ENCODE measurements around the gene ABCA5.

DNA sequence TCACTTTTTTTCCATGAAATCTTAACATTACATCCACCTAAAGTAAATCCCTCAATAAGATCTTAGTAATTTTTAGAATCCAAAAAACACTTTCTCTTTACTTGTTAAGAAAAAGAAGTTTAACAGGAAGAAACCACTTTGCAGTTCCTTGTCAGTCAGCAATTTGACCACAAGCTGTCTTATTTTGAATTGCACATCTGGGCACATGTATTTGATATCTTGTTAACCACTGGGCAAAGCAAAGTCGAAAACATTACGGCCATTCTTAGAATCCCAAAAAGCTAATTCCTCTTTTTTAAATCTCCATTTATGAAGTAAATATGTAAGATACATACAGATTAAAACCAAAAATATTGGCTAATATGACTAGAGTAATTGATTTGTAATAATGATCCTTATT, 99.4 kb downstream of the ABCA5 start:
- TF ChIP-seq, protein P1, sequence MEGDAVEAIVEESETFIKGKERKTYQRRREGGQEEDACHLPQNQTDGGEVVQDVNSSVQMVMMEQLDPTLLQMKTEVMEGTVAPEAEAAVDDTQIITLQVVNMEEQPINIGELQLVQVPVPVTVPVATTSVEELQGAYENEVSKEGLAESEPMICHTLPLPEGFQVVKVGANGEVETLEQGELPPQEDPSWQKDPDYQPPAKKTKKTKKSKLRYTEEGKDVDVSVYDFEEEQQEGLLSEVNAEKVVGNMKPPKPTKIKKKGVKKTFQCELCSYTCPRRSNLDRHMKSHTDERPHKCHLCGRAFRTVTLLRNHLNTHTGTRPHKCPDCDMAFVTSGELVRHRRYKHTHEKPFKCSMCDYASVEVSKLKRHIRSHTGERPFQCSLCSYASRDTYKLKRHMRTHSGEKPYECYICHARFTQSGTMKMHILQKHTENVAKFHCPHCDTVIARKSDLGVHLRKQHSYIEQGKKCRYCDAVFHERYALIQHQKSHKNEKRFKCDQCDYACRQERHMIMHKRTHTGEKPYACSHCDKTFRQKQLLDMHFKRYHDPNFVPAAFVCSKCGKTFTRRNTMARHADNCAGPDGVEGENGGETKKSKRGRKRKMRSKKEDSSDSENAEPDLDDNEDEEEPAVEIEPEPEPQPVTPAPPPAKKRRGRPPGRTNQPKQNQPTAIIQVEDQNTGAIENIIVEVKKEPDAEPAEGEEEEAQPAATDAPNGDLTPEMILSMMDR (IDR thresholded peaks at IDR 0.05), result no peak
- TF ChIP-seq POLR2AphosphoS5 (IDR thresholded peaks at IDR 0.05; ENCODE audit: low read depth, low read length), result no peak
